Rectal smooth muscle tissue (tissue), 1 donor: Measurements from ENCODE around the gene WNT3A.
A peak's percentile ranks its signal among the peaks of the same experiment; 100 is the strongest.

Experiments
- H3K27ac ChIP-seq: one replicate; pipeline ENCODE4 v1.7.0; 2013; ENCODE audit warnings: low read depth, low read length, inconsistent platforms
- H3K27me3 ChIP-seq: one replicate; pipeline ENCODE4 v1.7.0; 2013; ENCODE audit warnings: low read length; ENCODE audit not compliant: control insufficient read depth, insufficient read depth
- H3K36me3 ChIP-seq: one replicate; pipeline ENCODE4 v1.7.0; 2013; ENCODE audit warnings: low read length; ENCODE audit not compliant: control insufficient read depth, insufficient read depth
- H3K4me1 ChIP-seq: one replicate; pipeline ENCODE4 v1.7.0; 2013; ENCODE audit warnings: low read length; ENCODE audit not compliant: control insufficient read depth, insufficient read depth
- H3K4me3 ChIP-seq: one replicate; pipeline ENCODE4 v1.7.0; 2013; ENCODE audit warnings: low read length
- H3K9ac ChIP-seq: one replicate; pipeline ENCODE4 v1.7.0; 2013; ENCODE audit warnings: low read length

WNT3A gene

GRCh38 chr1:228033376-228033775 lies 26.6 kb downstream of the WNT3A start:
- Histone ChIP-seq H3K4me3 (no peak overlapping the region), H3K27me3 (peaks cover 15% of the 10 kb centered on the region), H3K27ac (no peak overlapping the region)

GRCh38 chr1:228034954-228035837 lies 28.4 kb downstream of the WNT3A start:
- Histone ChIP-seq H3K9ac (no peak overlapping the region), H3K27ac (no peak overlapping the region), H3K36me3 (no peaks in the 10 kb centered on the region), H3K4me1 (no peaks in the 10 kb centered on the region), H3K4me3 (no peak overlapping the region), H3K27me3 (peaks cover 28% of the 10 kb centered on the region)

More at GRCh38 chr1:228033376-228033775, 26.6 kb downstream of the WNT3A start:
- no peaks in the 10 kb centered on the region for H3K4me1 ChIP-seq
- no peak overlapping the region for H3K9ac ChIP-seq
- no peaks in the 10 kb centered on the region for H3K36me3 ChIP-seq

- H3K27me3 ChIP-seq, result peaks cover 25% of the 10 kb centered on the region
- H3K4me3 ChIP-seq, result no peak overlapping the region
- H3K27ac ChIP-seq, result no peak overlapping the region
- H3K36me3 ChIP-seq, result no peaks in the 10 kb centered on the region
- H3K4me1 ChIP-seq, result no peaks in the 10 kb centered on the region
- H3K9ac ChIP-seq, result no peak overlapping the region
Measured at GRCh38 chr1:228035844-228036243, 29.0 kb downstream of the WNT3A start.

GRCh38 chr1:228036701-228037231 lies 30.0 kb downstream of the WNT3A start:
- Histone ChIP-seq H3K27me3 (peaks cover 24% of the 10 kb centered on the region), H3K9ac (no peak overlapping the region), H3K4me1 (no peaks in the 10 kb centered on the region), H3K36me3 (no peaks in the 10 kb centered on the region), H3K27ac (no peak overlapping the region), H3K4me3 (no peak overlapping the region)

- Histone ChIP-seq H3K4me1 (no peaks in the 10 kb centered on the region), H3K36me3 (no peaks in the 10 kb centered on the region), H3K4me3 (peak overlapping the region; percentile 35), H3K9ac (no peak overlapping the region), H3K27ac (no peak overlapping the region), H3K27me3 (peaks cover 24% of the 10 kb centered on the region)
Measured at GRCh38 chr1:228037401-228038386, 30.9 kb downstream of the WNT3A start.

- peaks cover 24% of the 10 kb centered on the region for H3K27me3 ChIP-seq
- no peak overlapping the region for H3K4me3 ChIP-seq
- H3K9ac ChIP-seq, result no peak overlapping the region
- no peak overlapping the region for H3K27ac ChIP-seq
- no peaks in the 10 kb centered on the region for H3K36me3 ChIP-seq
- no peaks in the 10 kb centered on the region for H3K4me1 ChIP-seq
Measured at GRCh38 chr1:228038387-228039005, 31.7 kb downstream of the WNT3A start.

- H3K9ac ChIP-seq, result no peak overlapping the region
- no peak overlapping the region for H3K4me3 ChIP-seq
- H3K36me3 ChIP-seq, result no peaks in the 10 kb centered on the region
- no peak overlapping the region for H3K27ac ChIP-seq
- peaks cover 24% of the 10 kb centered on the region for H3K27me3 ChIP-seq
- H3K4me1 ChIP-seq, result no peaks in the 10 kb centered on the region
Measured at GRCh38 chr1:228039006-228039903, 32.5 kb downstream of the WNT3A start.

- Histone ChIP-seq H3K4me1 (no peaks in the 10 kb centered on the region), H3K27ac (no peak overlapping the region), H3K27me3 (peaks cover 24% of the 10 kb centered on the region), H3K4me3 (no peak overlapping the region), H3K9ac (no peak overlapping the region), H3K36me3 (no peaks in the 10 kb centered on the region)
Measured at GRCh38 chr1:228039986-228040385, 33.2 kb downstream of the WNT3A start.

- Histone ChIP-seq H3K27me3 (peaks cover 19% of the 10 kb centered on the region), H3K36me3 (no peaks in the 10 kb centered on the region), H3K27ac (no peak overlapping the region), H3K4me1 (no peaks in the 10 kb centered on the region), H3K4me3 (no peak overlapping the region), H3K9ac (no peak overlapping the region)
Measured at GRCh38 chr1:228041316-228041715, 34.5 kb downstream of the WNT3A start.

GRCh38 chr1:228042508-228042907 lies 35.7 kb downstream of the WNT3A start:
- no peaks in the 10 kb centered on the region for H3K36me3 ChIP-seq
- H3K27ac ChIP-seq, result no peak overlapping the region
- no peak overlapping the region for H3K4me3 ChIP-seq
- no peak overlapping the region for H3K9ac ChIP-seq
- peaks cover 15% of the 10 kb centered on the region for H3K27me3 ChIP-seq
- no peaks in the 10 kb centered on the region for H3K4me1 ChIP-seq

- Histone ChIP-seq H3K27me3 (peaks cover 13% of the 10 kb centered on the region), H3K4me1 (no peaks in the 10 kb centered on the region), H3K9ac (no peak overlapping the region), H3K27ac (no peak overlapping the region), H3K36me3 (no peaks in the 10 kb centered on the region), H3K4me3 (no peak overlapping the region)
Measured at GRCh38 chr1:228043281-228043848, 36.6 kb downstream of the WNT3A start.
